SW 1271 (cell line): Measurements from ENCODE around the gene CASKIN2.
A peak's percentile ranks its signal among the peaks of the same experiment; 100 is the strongest.

Experiments used
- DNase-seq, 2 experiments: peaks; one replicate each; lab custom pipeline; 2025; lab: John Stamatoyannopoulos, UW

The CASKIN2 gene

DNA sequence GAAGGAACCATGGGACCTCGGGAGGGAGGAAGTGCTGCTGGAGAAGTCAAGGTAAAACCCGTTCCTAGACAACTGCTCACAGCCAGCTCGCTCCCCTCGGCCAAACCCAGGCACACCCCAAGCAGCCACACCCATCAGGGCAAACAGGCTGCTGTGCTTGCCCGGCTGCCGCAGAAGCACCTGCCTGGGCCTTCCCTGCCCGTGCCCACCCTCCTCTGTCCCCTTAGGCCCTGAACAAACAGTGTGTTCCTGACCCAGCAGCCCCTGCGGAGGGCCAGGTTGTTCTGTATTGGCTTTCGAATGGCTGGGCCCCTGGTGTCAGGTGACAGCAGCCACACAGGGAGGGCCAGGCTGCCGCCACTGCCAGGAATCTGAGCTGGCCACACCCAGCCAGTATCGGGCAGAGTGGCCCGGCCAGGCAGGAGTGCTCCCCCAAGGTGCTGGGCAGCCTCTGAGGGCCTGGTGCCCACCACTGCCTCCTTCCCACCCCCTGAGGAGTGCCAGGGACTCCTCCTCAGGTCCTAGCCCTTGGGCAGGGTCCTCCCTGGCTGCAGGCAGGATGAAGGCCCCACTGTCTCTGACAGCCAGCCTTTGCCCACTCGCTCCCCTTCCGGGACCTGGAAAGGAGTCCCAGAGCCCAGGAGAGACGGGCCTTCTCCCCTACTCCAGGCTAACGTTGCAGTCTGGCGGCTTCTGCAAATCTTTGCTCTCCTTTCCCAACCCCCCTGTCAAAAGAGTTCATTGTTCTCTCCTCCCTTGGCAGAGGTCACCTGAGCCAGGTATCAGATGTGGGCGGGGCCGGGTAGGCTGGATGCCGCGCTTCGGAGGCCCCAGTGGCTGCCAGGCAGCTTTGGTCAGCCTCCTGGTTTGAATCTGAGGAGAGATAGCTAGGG, 34.2 kb upstream of the CASKIN2 start:
- no peak for DNase-seq

DNA sequence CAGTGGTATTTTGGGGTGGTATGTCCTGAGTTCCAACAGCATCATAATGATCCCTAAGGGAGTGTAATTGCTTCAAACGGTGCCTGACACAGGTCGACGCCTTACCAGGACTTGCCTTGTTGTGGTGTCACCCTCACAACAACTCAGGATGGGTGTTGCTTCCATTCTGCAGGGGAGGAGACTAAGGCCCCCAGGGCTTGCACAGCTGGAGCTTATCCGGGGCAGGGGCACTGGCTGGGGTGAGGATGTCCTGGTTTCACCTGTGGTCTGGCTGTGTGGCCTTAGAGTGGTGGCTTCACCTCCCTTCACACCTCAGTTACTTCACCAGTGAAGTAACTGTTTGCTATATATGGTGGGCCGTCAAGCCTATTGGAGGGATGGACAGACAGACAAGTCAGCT, 33.5 kb upstream of the CASKIN2 start:
- no peak for DNase-seq

DNA sequence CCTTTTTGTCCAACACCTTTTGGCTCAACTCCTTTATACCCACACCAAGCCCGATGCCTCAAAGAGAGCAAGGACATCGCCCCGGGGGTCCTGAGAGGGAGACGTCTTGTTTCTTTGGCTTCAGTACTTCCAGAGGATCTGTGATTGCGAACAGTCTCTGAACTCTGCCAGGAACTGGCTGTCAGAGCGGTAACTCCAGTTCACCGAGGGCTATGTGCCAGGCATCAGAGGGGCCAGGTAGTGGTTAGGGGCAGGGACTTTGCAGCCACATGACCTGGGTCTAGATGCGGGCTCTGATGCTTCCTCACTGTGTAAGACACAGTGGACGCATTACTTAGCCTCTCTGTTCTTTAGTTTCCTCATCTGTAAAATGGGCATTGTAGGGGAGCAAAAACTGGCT, 31.8 kb upstream of the CASKIN2 start:
- DNase-seq, result no peak

- DNase-seq, result no peak
Measured at GRCh38 chr17:75546181-75546580, 30.8 kb upstream of the CASKIN2 start.

- no peak for DNase-seq
Measured at GRCh38 chr17:75544250-75544649, 28.9 kb upstream of the CASKIN2 start.

GRCh38 chr17:75542728-75543336, 27.5 kb upstream of the CASKIN2 start:
- no peak for DNase-seq

- no peak for DNase-seq
Measured at GRCh38 chr17:75542229-75542628, 26.9 kb upstream of the CASKIN2 start.

DNA sequence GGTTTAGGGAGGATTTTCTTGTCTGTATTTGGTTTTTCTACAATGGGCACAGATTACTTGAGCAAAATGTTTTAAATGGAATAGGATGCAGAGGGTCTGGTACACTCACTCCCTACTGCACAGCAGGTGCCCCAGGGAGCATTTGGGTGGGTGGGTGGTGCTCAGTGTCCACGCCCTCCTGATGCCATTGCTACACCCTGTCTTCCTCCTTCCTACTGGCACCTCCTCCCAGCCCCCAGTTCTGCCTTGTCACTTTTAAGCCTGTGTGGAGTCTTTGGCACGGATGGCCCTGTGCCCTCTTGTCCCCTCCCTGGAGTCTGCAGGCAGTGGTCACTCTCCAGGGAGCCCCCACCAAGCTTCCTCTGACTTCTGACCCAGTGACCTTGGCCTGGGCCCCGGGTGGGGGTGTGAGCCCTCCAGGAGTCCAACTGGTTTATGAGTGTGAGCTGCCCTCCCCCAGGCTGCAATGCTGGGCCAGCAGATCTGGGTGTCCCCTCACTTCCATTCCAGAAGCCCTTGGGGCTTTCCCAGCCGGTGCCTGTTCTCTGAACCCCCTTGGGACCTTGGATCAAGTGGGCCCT, 25.7 kb upstream of the CASKIN2 start:
- no peak for DNase-seq

DNA sequence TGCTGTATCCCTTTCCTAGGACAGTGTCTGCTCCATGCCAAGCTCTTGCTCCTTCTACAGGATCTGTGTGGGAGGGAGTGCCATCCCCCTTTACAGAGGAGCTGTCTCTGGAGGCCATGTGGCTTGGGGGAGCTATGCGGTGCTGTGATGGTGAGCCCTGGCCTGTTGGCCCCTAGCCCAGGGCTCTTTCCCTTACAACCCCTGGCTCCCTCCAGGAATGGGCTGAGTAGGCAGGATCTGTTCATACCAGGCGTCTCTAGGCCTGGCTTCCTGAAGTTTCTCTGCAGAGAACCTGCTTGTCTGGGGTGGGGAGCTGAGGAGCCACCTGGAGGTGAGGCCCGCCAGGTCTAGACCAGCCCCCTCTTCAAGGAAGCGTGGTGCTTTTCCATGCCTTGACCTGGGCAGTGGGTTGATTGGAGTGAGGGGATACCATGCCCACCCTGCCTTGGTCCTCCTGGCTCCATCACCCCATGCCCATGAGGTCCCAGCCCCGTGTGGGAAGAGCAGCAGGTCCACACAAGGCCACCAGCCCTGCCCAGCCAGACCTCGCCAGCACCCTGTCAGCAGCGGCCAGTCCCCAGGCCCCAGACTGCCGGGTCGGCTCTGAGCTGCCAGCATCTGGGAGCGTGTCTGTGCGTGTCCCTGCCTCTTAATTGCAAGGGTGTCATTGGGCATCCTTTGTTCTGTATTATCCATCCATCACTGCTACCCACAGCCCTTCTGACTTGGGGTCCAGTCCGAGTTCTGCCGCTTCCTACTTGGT, 24.8 kb upstream of the CASKIN2 start:
- DNase-seq, result no peak

DNA sequence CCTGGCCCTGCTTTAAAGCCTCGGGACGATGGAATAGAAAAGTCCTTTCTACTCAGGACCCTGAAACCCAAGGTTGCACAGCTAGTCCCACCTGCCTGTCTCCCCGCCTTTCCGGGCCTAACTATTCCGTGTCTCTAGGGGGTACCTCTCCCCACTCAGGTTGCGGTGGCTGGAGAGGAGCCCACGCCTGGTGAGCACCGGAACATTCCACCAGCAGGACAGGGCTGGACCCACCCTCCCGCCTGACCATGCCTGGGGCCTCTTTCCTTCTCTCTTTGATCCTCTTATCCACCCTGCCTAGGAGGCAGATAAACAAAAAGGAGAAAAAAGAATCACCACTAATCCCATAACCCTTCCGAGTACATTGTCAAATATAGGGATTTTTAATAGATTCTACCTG, 21.0 kb upstream of the CASKIN2 start:
- DNase-seq, result no peak

- DNase-seq, result no peak
Measured at GRCh38 chr17:75535871-75536270, 20.5 kb upstream of the CASKIN2 start.

GRCh38 chr17:75535119-75535537, 19.8 kb upstream of the CASKIN2 start:
- no peak for DNase-seq

GRCh38 chr17:75531721-75532072, 16.4 kb upstream of the CASKIN2 start:
- DNase-seq, result no peak

DNA sequence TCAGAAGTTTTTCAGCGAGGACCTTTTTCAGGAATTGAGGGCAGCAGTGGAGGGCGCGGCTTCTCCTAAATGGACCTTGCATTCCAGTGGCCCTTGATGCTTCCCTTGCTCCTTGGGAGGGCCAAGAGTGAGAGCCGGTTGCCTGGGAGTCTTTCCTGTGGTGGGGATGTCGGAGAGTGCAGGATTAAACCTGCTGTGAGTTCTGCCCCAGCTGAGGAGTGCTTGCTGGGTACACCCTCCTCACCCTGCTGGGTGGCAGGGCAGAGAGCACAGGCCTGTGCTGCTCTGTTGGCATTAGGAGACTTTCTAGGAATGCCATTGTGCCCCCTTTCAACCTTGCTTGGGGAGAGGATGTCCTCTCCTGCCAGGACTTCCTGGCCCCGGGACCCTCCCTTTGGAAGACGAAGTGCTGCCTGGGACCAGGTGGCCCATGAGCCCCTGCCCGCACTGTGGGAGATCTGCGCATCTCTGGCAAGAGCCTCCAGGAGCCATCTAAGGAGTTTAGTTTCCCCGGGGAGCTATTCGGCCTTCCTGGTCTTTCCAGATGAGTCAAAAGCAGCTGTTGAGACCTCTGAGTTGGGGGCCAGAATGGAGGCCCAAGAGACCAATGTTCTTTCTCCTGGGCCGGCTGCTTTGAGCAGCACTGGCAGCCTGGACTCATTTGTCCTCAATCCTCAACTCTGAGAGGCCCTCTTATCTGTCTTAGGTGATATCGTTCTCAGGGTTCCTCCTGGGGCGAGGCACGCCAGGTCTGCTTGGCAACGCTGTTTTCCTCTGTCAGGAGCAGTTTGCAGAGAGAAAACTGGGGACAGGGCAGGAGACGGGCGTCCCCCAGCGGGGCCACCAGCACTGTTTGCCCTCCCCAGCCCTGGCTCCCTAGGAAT, 15.7 kb upstream of the CASKIN2 start:
- no peak for DNase-seq

- DNase-seq, result no peak
Measured at GRCh38 chr17:75526555-75527270, 11.4 kb upstream of the CASKIN2 start.

DNA sequence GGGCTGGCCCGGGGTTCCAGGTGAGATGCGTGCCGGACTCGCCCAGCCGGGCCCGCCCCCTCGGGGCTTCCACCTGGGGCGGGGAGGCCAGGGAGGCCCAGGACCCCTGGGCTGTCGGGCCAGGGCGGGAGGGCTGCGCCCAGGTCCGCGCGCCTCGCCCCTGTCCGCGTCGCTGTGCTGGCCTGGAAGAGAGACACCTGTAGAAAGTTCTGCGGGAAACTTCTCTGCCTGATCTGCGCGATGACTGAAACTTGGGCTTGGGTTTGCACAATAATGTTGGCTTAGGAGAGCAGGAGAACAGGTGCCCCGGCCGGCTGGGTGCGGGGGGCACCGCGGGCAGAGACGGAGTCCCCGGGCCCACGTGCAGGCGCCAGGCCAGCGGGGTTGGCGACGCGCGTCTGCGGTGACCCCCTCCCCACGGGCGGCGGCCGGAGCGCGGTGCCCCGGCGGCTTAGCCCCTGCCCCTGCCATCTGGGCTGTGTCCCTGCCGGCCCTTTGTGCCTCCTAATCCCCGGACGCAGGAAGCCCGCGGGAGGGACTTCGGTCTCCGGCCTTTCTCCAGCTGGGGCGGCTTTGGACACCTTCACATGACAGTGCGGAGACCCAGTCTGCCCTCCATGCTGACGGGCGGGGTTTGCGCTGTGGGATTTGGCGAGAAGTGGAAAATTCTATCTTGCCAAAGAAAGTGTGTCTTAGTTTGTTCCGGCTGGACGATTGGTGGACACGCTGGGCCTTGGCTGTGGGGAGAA, 10.6 kb upstream of the CASKIN2 start:
- no peak for DNase-seq

GRCh38 chr17:75524970-75525805, 9.9 kb upstream of the CASKIN2 start, which contains the start of gene LLGL2:
TSS of gene LLGL2 (plus strand) at chr17:75525697. CDS start at chr17:75543427, 17,730 bp downstream.
- peak; percentile 47 to 57 for DNase-seq

DNA sequence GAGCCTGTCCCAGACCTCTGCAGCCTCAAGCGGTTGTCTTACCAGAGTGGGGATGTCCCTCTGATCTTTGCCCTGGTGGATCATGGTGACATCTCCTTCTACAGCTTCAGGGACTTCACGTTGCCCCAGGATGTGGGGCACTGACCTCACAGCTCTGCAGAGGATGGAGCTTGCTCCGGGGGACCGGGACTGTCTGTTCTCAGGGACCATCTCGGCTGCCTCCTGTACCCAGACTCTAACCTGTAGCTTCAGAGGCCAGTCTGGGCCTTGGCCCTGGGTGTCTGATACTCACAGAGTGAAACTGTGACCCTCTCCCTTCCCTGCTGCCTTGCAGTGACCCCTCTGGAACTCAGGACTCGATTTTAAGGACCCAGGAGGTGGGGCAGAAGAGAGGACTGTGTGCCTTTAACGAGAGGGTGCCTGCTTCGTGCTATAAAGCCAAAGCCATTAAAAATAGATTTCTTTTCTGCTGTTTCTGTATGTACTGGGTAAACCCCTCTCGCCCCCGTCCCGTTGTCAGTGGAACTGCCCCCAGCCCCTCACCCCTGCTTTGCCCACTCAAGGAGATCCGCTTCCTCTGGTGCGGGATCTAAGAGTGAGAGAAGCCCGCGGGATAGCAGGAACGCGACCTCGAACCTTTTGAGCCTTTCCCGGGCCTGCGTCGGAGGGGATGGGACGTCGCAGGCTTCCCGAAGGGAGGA, 9.1 kb upstream of the CASKIN2 start:
- DNase-seq, result no peak
